HG03108 (cell line): Measurements from ENCODE around the gene ZEB1.
"Not testable (repeated sequence)": the region's sequence is repeated elsewhere in the genome, so short reads cannot be mapped to it uniquely, and the experiment has no call there.

ENCODE experiments used
- ATAC-seq: cut with Tn5 transposase; IDR thresholded peaks from one replicate; pipeline ENCODE4 v1.9.1; 2021; ENCODE audit warnings: moderate library complexity; ENCODE audit not compliant: unreplicated experiment

ZEB1 gene

GRCh38 chr10:31362023-31362641, 43.1 kb downstream of the ZEB1 start:
- ATAC-seq = no peak

DNA sequence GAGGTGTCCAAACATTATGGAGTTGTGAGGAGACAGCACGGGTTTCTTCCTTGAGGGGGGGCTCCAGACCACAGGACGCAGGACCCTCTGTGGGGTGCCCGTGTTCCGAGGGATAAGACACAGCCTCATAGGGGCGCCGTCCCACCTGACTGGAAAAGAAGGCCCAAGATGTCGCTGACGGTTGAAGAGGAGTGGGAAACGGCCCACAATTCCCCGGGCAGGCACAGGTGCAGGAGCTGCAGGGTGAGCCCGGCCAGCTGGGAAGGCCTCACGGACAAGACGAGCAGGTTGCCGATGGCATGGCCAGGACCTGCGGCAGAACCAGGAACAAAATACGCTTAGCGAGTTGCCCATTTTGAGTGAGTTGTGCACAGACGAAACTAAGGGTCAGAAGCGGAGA, 44.7 kb downstream of the ZEB1 start:
- not testable (repeated sequence) for ATAC-seq

DNA sequence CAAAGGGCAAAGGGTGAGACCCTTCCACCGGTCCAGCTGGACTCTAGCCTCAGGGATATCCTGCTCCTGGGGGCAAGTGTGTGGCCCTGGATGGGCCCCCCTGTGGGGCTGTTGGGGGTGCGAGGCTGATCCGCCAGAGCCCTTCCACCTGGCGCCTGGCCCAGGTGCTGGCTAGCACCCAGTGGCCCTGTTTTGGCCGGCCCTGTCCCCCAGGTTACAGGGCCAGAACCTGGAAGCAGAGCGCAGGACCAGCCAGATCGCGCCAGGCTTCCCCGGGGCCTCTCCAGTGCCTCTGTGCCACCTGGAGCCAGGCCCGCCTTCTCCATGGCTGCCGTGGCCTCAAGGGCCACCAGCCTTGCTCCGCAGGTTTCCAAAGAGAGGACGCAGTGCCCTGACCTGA, 45.2 kb downstream of the ZEB1 start:
- ATAC-seq = not testable (repeated sequence)

- ATAC-seq = no peak
Observed at GRCh38 chr10:31366703-31367102, 47.7 kb downstream of the ZEB1 start.

DNA sequence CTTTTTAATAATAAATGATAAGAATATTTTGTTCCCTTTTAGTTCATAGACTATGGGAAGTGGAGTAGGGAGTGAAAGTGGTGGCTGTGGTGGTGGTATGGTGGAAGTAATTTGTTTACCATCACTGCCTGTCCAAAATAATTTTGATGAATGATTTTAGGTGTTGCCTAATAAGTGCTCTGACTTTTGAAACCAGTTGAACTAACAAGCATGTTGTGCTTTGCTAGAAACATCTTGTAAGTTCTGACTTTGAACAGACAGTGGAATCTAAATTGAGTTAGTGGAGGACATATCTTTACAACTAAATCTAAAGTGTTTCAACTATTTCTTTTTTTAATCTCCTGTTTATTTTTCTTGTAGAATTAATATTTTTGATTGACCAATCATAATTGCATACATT, 49.7 kb downstream of the ZEB1 start:
- no peak for ATAC-seq

- ATAC-seq = no peak
Observed at GRCh38 chr10:31372439-31372838, 53.4 kb downstream of the ZEB1 start.

DNA sequence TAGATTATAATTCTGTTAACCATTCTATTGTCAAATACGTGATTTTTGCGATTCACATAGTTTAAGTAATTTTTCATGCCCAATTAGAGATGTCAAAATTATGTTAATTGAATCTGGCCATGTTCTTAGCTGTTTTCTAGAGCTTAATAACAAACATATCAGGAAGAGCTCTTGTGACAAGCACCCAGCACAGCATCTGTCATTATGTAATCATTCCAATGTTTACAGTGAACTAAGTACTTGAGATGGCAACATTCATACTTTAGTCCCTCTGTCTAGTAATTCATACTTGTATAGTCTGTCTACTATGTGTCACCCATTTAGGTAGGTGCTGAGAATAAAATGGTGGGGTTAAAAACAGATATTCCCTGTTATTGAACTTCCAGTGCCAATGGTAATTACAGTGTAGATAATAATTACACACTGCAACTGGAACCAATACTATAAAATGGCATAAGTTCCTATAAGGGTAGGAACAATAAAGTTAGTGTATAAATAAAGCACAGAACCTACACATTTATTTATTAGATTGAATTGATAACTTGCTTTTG, 55.2 kb downstream of the ZEB1 start:
- no peak for ATAC-seq

- ATAC-seq = no peak
Observed at GRCh38 chr10:31381171-31381570, 62.2 kb downstream of the ZEB1 start.

GRCh38 chr10:31381766-31382316, 62.8 kb downstream of the ZEB1 start:
- ATAC-seq = no peak

DNA sequence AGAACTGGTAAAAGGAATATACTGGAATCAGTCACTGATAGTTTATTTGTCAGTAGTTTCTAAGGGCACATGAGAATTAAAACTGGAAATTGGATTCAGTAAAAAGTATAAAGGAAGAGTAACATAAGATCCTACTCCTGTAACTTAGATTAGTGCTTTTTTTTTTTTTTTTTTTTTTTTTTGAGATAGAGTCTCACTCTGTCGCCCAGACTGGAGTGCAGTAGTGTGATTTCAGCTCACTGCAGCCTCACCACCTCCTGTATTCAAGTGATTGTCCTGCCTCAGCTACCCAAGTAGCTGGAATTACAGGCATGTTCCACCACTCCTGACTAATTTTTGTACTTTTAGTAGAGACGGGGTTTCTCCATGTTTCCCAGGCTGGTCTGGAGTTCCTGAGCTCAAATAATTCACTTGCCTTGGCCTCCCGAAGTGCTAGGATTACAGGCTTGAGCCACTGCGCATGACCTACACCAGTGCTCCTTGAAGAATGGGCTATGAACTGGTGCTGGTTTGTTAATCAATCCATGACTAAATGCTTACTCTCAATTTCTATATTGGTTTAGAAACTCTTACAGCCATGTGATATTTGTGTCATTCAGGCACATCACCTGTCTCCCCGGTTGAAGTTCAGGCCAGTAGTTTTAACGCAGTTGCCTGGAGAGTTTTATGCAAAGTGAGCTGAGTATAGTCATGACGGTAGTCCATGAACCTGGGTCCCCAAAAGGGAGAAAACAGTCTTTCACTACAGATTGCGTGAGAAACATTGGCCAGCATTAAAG, 65.0 kb downstream of the ZEB1 start:
- peak; percentile 95 for ATAC-seq

DNA sequence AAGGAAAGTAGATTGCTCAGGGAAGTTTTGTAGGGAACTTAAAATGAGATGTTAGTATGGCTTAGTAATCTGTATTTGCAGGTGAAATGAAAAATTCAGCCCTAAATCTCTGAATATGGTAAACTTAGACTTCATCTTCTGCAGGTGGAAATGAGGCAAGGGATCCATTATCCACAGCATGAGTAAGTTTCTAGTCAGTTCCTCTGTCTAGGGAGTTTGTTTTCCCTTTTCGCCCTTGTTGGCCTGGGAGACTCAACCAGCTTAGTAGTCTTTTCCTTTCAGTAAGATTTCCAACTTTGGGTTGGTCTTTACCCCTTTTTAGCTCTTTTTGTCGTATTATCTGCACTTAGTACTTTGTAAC, 65.6 kb downstream of the ZEB1 start:
- ATAC-seq = no peak

- no peak for ATAC-seq
Observed at GRCh38 chr10:31390804-31391203, 71.8 kb downstream of the ZEB1 start.

DNA sequence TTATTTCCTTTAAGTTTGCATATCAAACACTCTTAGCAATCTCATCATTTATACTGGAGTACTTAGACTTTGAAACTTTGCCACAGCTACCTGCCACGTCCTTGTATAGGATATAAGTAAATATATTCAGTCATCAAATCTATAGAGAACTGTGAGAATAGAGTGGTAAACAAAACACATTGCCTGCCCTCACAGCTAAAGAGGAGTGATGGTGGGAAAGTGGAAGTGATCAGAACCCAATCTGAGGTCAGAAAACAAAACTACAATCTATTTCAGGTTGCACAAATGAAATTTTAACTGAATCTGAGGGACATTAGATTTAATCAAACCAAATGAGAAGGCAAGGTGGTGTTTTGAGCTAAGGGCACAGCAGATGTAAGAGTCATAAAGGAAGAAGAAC, 74.8 kb downstream of the ZEB1 start:
- ATAC-seq = no peak

- ATAC-seq = no peak
Observed at GRCh38 chr10:31395695-31396094, 76.7 kb downstream of the ZEB1 start.

DNA sequence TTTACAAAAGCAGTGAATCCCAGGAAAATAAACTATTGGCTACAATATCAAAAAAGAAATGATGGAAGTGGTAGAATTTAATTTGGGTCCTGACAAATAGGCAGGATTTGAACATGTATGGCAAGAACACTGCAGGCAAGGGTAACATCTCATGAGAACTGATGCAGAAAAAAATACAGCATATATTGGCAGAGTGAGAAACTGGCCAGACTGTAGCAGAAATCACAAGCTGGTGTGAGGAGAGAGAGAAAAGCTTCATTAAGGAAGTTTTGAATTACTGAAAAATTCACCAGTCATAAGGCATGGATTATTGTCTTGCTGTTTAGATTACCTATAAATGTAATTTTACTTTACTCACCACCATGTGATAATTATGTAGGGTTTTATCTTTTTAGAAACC, 77.4 kb downstream of the ZEB1 start:
- ATAC-seq = no peak

DNA sequence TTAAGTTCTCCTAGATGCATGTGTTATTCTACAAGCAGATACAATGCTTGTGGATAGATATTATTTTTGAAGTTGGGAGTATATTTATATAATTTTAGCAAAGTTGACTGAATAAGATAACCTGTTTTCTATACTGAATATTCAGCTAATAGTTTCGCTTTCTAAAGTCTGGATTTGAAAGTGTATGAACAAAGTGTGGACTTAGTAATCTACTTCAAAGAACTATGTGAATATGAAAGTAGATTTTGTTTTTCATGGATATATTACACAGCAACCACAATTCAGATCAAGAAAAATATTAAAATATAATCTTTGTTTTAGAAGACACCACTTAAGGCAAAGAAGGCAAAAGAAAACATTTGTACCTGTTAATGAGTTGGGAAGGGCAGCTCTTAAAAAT, 78.8 kb downstream of the ZEB1 start:
- no peak for ATAC-seq

DNA sequence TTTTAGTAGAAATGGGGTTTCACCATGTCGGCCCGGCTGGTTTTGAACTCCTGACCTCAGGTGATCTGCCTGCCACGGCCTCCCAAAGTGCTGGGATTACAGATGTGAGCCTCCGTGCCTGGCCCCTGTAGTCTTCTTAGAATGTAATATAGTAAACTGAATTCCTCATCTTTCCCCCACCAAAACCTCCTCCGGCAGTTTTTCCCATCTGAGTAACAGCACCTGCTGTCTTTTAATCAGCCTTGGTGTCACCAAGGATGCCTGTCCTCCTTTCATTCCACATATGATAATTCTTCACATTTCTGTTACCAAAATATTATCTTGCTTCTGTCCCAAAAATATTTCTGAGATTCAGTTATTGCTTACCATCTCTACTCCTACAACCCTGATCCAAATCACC, 80.2 kb downstream of the ZEB1 start:
- ATAC-seq = no peak

- no peak for ATAC-seq
Observed at GRCh38 chr10:31399631-31400030, 80.6 kb downstream of the ZEB1 start.

- no peak for ATAC-seq
Observed at GRCh38 chr10:31401287-31401686, 82.3 kb downstream of the ZEB1 start.

DNA sequence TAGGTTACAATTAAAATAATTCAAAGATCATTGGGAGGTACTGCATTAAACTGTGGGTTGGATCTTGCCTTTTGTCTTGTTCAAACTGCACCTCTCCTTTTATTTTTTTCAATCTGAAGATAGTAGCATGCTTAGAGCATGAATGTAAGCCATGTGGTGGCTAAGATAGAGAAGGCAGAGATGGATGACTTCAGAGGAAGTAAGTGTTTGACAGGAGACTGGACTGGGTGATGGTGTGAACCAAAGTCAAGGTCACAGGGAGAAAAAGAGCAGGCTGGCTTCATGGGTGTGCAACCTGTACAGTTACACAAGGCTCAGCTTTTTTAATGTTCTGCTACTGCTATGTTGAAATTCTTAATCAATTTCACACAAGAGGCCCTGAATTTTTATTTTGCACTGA, 85.6 kb downstream of the ZEB1 start:
- ATAC-seq = no peak

DNA sequence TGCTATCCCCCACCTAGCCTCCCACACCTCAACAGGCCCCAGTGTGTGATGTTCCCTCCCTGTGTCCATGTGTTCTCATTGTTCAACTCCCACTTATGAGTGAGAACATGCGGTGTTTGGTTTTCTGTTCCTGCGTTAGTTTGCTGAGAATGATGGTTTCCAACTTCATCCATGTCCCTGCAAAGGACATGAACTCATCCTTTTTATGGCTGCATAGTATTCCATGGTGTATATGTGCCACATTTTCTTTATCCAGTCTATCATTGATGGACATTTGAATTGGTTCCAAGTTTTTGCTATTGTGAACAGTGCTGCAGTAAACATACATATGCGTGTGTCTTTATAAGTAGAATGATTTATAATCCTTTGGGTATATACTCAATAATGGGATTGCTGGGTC, 86.8 kb downstream of the ZEB1 start:
- not testable (repeated sequence) for ATAC-seq

DNA sequence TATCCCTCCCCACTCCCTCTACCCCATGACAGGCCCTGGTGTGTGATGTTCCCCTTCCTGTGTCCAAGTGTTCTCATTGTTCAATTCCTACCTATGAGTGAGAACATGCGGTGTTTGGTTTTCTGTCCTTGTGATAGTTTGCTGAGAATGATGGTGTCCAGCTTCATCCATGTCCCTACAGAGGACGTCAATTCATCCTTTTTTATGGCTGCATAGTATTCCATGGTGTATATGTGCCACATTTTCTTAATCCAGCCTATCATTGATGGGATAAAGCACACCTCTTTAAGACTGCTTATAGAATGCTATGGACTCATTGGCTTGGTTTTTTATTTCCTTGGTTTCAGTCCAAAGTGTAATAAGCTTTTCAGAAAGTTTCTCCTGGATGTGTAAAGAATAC, 93.4 kb downstream of the ZEB1 start:
- not testable (repeated sequence) for ATAC-seq
